ENCODE results near the gene PEAK1.
A peak's percentile ranks its signal among the peaks of the same experiment; 100 is the strongest.

DNA sequence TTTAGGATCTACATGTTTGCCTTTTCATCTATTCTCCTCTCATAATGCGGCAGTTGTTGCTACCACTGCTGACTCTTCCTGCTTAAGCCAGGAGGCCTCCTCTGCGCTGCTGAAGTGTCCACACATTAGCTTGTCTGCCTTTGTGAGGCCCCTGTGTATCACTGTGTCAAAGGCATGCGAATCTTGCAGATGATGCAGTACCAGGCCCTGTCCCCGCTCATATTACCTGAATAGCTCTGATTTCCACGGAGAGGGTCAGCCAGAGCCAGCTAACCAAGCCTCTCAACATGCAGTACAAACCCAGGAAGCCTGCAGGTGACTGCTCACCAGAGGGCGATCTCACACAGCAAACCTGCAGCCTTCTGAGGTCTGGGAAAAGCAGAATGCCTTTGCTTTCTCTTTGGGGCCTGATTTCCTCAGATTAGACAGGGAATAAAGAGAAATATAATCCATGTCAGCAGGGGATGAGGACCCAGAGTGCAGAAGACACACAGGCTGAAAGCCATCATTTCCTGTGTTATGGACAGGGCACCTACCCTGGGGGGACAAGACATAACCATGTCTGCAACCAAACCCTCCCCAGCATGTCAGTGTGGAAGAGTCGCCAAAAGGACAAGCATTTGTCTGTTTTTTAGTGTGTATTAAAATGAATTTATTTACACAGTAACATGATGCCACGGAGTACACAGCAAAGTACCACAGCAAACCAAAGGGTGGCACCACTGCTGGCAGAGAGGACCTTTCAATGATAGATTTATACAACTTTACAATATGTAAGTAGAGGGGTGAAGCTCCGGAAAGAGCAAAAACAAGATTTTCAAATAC lies 312.2 kb downstream of the PEAK1 start:
- TF ChIP-seq, protein P1, sequence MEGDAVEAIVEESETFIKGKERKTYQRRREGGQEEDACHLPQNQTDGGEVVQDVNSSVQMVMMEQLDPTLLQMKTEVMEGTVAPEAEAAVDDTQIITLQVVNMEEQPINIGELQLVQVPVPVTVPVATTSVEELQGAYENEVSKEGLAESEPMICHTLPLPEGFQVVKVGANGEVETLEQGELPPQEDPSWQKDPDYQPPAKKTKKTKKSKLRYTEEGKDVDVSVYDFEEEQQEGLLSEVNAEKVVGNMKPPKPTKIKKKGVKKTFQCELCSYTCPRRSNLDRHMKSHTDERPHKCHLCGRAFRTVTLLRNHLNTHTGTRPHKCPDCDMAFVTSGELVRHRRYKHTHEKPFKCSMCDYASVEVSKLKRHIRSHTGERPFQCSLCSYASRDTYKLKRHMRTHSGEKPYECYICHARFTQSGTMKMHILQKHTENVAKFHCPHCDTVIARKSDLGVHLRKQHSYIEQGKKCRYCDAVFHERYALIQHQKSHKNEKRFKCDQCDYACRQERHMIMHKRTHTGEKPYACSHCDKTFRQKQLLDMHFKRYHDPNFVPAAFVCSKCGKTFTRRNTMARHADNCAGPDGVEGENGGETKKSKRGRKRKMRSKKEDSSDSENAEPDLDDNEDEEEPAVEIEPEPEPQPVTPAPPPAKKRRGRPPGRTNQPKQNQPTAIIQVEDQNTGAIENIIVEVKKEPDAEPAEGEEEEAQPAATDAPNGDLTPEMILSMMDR (conservative IDR thresholded peaks at IDR 0.05; ENCODE audit: low read depth, low read length): peak; percentile 83
- no peak for TF ChIP-seq EZH2 (IDR thresholded peaks at IDR 0.05; ENCODE audit: borderline replicate concordance, low read depth, low read length, poor library complexity, severe bottlenecking)
